Epithelial cell of prostate (primary cell): Measurements from ENCODE around the gene AGAP1.

Source experiments
- DNase-seq: peaks from one replicate; pipeline ENCODE4 v3.0.0-alpha.2; 2011; ENCODE audit warnings: low read depth, low spot score
- H3K27ac ChIP-seq: fragments of 450-650 bp; 2 replicates; pipeline ENCODE4 v1.5.1; 2017; ENCODE audit warnings: mild to moderate bottlenecking

The AGAP1 gene

DNA sequence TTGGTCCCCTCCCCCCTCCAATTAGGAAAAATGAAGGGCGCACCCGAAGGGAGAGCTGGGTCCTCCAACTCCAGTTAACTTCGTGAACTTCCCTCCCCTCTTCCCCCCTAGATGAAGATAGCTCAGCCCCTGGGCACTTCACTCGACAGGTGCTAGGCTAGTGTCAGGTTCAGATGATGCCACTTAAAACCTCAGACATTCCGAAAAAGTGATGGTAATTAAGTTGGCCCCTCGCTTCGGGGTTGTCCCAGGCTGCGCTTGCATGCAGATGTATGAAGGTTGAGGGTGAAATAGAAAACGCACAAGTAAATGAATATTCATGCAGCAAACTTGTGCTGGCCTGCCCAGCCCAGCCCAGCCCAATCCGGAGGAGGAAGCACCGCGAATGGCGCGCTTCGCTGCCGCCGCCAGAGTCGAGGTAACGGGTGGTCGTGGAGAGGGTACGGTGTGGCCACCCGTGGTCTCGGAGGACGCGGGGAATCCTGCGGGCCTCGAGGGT lies 677.4 kb downstream of the AGAP1 start:
- no peak for DNase-seq

GRCh38 chr2:236171680-236172254 lies 677.9 kb downstream of the AGAP1 start:
- H3K27ac ChIP-seq = no peak overlapping the region
- no peak for DNase-seq

More for the DNA sequence above, 677.4 kb downstream of the AGAP1 start:
- no peak overlapping the region for H3K27ac ChIP-seq

GRCh38 chr2:236172255-236173035 lies 678.6 kb downstream of the AGAP1 start:
- H3K27ac ChIP-seq = no peak overlapping the region
- no peak for DNase-seq

DNA sequence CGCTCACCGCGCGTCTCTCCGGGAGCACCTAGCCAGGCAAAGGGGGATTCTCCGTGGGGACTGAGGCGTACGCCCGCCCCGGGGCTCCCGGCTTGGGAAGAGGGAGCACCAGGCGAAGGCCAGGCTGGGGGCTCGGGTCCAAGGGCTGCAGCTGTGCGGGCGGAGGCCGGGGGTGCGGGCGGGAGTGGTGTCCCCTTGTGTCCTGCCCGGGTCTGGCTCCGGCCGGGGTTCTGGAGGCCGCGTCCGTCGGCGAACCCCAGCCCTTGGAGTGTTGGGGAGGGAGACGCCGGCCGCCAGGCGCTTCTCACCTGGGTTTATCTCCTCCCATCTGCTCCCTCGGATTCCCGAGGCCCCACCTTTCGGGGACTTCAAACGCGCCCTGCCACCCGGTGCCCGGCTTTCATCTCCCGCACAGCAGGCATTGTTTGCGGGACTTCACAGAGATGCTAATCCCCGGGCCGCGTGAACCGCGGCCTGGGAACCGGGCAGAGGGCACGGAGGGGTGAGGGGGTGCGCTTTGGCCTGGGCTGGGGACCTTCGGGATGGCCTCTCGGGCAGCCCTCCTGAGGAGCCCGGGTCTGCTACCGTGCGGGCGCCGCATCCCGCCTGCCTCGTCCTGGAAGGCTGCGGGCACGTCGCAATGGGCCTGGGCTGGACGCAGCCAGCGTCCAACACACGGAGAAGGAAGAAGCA lies 679.3 kb downstream of the AGAP1 start:
- no peak overlapping the region for H3K27ac ChIP-seq
- no peak for DNase-seq

DNA sequence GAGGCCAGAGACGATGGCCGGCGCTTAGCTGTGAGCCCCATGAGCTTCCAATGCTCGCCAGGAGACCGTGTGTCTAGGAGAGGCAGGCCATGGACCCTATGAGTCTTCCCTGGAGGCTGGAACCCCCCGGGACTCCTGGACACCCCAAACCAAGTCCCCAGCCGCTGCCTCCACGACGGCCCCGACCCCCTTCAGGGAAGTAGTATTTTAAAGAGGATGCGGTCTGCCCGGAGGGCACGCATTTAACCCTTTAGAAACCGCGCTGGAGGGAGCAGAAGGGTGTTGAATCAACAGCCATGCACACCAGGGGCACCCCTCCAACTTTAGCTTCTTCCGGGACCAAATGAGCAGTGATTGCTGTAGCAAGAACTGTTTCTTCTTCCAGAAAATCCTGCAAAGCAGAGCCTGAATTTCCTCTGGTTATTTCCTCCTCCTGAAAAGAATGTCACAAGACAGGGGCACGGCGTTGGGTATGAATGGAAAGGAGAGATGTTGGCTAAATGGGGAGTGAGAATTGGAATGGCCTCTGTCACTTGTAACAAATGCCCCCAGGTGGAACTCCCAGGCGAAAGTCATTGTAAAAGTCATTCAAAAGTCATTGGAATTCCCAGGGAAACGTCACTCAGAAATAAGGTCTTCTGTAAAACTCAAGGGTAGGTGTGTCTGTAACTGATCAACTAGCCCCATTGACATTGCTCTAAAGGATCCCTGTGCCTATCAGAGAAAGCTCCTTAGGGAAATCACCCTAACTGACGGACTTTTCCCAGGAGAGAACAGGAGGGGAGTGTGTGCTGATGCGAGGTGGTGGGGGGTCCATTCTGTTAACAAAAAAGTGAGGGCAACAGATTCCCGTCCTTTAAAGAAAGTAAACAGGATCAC lies 680.1 kb downstream of the AGAP1 start:
- no peak overlapping the region for H3K27ac ChIP-seq
- no peak for DNase-seq

- no peak overlapping the region for H3K27ac ChIP-seq
- no peak for DNase-seq
Measured at GRCh38 chr2:236175548-236176150, 681.8 kb downstream of the AGAP1 start.

DNA sequence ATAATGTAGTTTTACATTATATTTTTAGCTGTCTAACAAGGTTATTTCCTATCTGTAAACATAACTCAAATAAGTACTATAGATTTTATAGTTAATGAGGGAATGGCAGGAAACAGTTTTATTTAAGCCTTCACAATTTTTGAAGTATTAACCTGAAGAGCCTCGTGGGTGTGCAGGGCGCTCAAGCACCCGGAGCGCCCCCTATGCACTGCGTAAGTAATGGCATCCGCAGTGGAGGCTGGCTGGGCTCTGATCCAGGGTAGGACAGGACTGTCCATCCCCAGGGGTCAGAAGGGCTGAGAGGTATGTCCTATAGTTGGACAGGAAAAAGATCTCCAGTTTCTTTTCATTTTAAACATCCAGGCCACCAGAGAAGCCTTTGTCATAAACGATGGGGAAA lies 682.6 kb downstream of the AGAP1 start:
- no peak overlapping the region for H3K27ac ChIP-seq
- DNase-seq = no peak

DNA sequence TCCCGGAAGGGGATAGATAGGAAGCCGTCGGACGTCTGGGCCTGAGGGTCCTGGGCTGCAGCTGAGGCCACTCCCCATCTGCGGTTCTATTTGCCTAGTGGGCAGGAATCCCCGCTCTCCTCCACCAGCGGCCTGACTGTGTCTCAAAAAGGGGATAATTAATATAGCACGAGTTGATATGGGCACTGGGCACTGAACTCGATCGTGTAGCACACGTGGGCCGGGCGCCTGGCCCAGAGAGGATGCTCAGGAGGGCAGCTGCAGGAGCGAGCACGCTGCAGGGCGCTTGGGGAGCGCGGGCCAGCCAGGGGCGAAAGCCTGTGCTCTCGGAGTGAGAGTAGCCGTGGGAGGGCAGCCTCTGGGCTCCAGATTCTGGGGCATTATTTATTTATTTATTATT lies 683.1 kb downstream of the AGAP1 start:
- no peak for DNase-seq

DNA sequence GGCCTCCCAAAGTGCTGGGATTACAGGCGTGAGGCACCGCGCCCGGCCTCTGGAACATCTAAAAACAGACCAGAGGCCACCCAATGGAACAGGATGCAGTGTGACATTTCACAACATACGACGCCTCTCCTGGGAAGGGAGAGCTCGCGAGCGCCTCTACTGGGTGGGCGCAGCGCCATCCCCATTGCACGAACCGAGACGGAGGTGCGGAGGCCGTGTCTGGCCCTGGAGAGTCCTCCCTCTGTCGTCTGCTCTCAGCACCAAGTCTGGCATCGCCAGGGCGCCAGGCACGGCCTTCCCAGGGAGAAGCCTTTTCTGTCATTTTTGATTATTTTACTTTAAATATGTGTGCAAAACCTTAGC lies 683.7 kb downstream of the AGAP1 start:
- no peak for DNase-seq

More for the DNA sequence above, 683.1 kb downstream of the AGAP1 start:
- no peak overlapping the region for H3K27ac ChIP-seq

GRCh38 chr2:236177967-236178889 lies 684.4 kb downstream of the AGAP1 start:
- H3K27ac ChIP-seq = peak overlapping the region; percentile 67

More for the DNA sequence above, 683.7 kb downstream of the AGAP1 start:
- H3K27ac ChIP-seq = no peak overlapping the region

GRCh38 chr2:236178890-236179235 lies 685.0 kb downstream of the AGAP1 start:
- peak overlapping the region; percentile 67 for H3K27ac ChIP-seq
- DNase-seq = no peak

More at GRCh38 chr2:236177967-236178889, 684.4 kb downstream of the AGAP1 start:
- DNase-seq = no peak

DNA sequence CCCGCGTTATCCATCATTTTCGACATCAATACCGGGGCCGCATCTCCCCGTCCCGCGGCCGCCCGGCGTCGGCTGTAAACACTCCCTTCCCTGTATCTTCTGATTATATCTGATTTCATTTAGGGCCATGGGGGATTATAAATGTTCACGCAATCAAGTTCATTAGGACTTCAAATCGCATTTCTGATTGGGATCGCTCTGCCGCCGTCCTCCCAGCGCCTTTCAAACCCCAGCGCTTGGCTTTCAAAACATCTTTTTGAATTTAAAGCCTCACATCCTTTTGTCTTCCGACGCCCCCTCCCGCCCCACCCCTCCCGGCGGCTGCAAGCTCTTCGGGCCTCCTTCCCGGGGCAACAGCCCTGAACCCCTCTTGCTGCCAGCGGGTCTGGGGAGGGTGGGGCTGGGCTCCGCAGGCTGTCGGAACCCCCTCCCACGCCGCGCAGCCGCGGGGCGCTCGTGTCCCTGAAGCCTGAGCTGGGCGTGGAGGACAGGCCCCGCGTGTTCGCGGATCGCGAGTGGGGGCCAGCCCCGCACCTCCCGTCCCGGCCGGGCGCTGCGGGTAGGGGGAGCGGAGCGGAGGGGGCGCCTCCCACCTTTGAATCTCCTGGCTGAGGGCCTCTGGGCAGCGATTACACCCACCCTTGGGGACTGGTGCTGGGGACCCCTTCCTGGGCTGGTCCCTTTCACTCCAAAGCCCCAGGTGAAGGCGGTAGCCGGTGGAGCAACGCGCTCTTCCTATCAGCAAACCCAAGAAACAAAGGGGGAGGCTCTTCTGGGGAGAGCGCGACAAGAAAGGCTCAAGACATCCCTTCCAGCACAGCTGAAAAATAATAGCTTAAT lies 685.6 kb downstream of the AGAP1 start:
- H3K27ac ChIP-seq = peak overlapping the region; percentile 67
- DNase-seq = no peak

DNA sequence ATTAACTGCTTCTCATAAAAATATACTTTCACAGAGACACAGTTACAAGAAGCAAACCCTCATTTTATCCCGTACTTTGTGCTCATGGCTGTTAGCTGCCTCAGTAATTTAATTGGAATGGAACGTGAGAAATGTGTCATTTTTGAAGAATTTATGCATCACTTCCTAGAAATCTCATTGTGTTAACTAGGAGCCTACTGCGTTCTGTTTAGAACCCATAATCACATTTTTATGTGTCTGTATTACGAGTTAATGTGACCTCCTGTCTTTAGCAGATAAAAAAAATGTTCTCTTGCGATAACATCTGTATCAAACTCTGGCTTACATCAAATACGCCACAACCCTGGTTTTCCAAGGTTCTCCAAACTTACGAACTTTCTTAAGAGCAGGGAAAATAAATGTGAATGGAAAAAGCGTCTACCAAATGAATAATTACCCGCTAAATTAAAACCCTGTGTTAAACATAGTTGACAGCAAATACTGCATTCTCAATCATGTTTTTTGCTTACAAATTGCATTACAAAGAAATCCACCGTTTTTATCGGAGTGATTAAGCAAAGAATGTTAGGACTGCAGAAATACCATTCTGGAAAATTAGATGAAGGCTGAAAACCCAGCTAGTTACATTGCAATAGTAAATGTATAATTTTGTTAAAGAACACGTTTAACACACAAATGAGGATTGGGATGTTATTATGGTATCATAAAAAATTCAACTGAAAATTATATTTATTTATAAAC lies 686.4 kb downstream of the AGAP1 start:
- peak overlapping the region; percentile 67 for H3K27ac ChIP-seq
- no peak for DNase-seq

- no peak for DNase-seq
- H3K27ac ChIP-seq = peak overlapping the region; percentile 67
Measured at GRCh38 chr2:236180831-236181453, 687.1 kb downstream of the AGAP1 start.
